Transverse colon (tissue), 4 donors: ENCODE results near the gene FAM72B. TPM values are rescaled to one million over a fixed set of nuclear protein-coding genes. Genes with fewer than 3 reads are reported as not detected.
"Not testable (repeated sequence)": the region's sequence is repeated elsewhere in the genome, so short reads cannot be mapped to it uniquely, and the experiment has no call there.

Source experiments
- DNase-seq: peaks from one replicate; pipeline ENCODE4 v3.0.0-alpha.2; 2019
- H3K27ac ChIP-seq, 4 donors: fragments of 200-600 bp; sonication (generic); 2 replicates each; pipeline ENCODE4 v1.5.1; 2016 to 2018; ENCODE audit warnings: inconsistent platforms in 4 of 4
- H3K27me3 ChIP-seq: fragments of 200-600 bp; sonication (generic); 2 replicates; pipeline ENCODE4 v1.5.1; 2017; ENCODE audit warnings: inconsistent platforms
- H3K36me3 ChIP-seq, 4 donors: fragments of 200-600 bp; sonication (generic); 2 replicates each; pipeline ENCODE4 v1.5.1; 2017 to 2019; ENCODE audit warnings: inconsistent platforms in 4 of 4
- H3K4me1 ChIP-seq, 4 donors: fragments of 200-600 bp; sonication (generic); 2 replicates each; pipeline ENCODE4 v1.5.1; 2017 to 2020; ENCODE audit warnings: inconsistent platforms in 4 of 4
- H3K4me3 ChIP-seq, 4 donors: fragments of 200-600 bp; sonication (generic); 1 replicate in 1 of 4; 2 replicates in 3 of 4; pipeline versions ENCODE4 v1.5.1 to v1.6.1; 2017 to 2019; ENCODE audit warnings: inconsistent platforms in 4 of 4
- H3K9me3 ChIP-seq, 2 donors: fragments of 200-600 bp; sonication (generic); 2 replicates each; pipeline ENCODE4 v1.5.1; 2017 to 2019; ENCODE audit warnings: inconsistent platforms in 2 of 2
- WGBS, 2 donors: methylation state at CpG; one replicate each; pipeline ENCODE4 v1.1.5; 2018; ENCODE audit warnings: low coverage in 1 of 2; 5-methylcytosine and 5-hydroxymethylcytosine counted together
- in situ Hi-C, 4 donors: fragments of 200-750 bp; cut with MboI; loops; one replicate each; pipeline versions ENCODE4 v1.15.0 to v1.15.1; 2017; ENCODE audit warnings: low sequenced_read_pairs in 3 of 4, low pct_ligation_motif_present in 1 of 4, low pct_unique_long_range_greater_than_20kb in 1 of 4
- intact Hi-C: fragments of 100-400 bp; cut with DNase I; formaldehyde crosslinking; loops from one replicate; pipeline ENCODE4 v1.15.1; 2023; ENCODE audit warnings: low total_unique reads
- total RNA-seq, 4 donors: library from RNA; depleted of rRNA; stranded (reverse); fragments of >200 nt; gene quantifications; one replicate each; pipeline ENCODE4 v1.1.0, GENCODE V29; 2016

Gene FAM72B
- total RNA-seq, 4 donors from 2014 or later, result 0.32 to 1.2 TPM; not detected in 2

GRCh38 chr1:121215699-121216417 is 31.7 kb upstream of the FAM72B start:
- DNase-seq, H3K36me3 ChIP-seq, H3K27me3 ChIP-seq, in situ Hi-C loops, H3K4me1 ChIP-seq, intact Hi-C loops, H3K4me3 ChIP-seq, H3K9me3 ChIP-seq, H3K27ac ChIP-seq: not testable (repeated sequence)
- 40% methylated on average over 1 of the region's 1 CpG; no CpG with 5 or more reads in 1 of the 2 donors for WGBS, 2 donors

- in situ Hi-C loops, H3K27ac ChIP-seq, H3K9me3 ChIP-seq, H3K4me1 ChIP-seq, H3K4me3 ChIP-seq, H3K36me3 ChIP-seq, DNase-seq, H3K27me3 ChIP-seq, intact Hi-C loops: not testable (repeated sequence)
- no CpG with 5 or more reads among the region's 5 CpGs for WGBS, 2 donors
These were observed 30.5 kb upstream of the FAM72B start for GRCh38 chr1:121214544-121215156.

GRCh38 chr1:121213491-121213890 is 29.4 kb upstream of the FAM72B start:
- DNase-seq, intact Hi-C loops, H3K36me3 ChIP-seq, H3K9me3 ChIP-seq, H3K27ac ChIP-seq, H3K4me3 ChIP-seq, H3K27me3 ChIP-seq, H3K4me1 ChIP-seq, in situ Hi-C loops: not testable (repeated sequence)
- WGBS, 2 donors, result 94% methylated on average over 7 of the region's 9 CpGs; no CpG with 5 or more reads in 1 of the 2 donors

GRCh38 chr1:121210778-121211177 is 26.6 kb upstream of the FAM72B start:
- H3K27me3 ChIP-seq, H3K4me3 ChIP-seq, H3K9me3 ChIP-seq, in situ Hi-C loops, H3K27ac ChIP-seq, H3K4me1 ChIP-seq, H3K36me3 ChIP-seq, intact Hi-C loops, DNase-seq: not testable (repeated sequence)
- 80 to 88% methylated on average over 1 to 2 of the region's 2 CpGs for WGBS, 2 donors

GRCh38 chr1:121208375-121208774 is 24.2 kb upstream of the FAM72B start:
- H3K9me3 ChIP-seq, H3K36me3 ChIP-seq, in situ Hi-C loops, H3K27me3 ChIP-seq, H3K4me1 ChIP-seq, DNase-seq, H3K27ac ChIP-seq, intact Hi-C loops, H3K4me3 ChIP-seq: not testable (repeated sequence)
- WGBS, 2 donors, result 85% methylated on average over 5 of the region's 6 CpGs; no CpG with 5 or more reads in 1 of the 2 donors

GRCh38 chr1:121207328-121207727 is 23.2 kb upstream of the FAM72B start:
- H3K4me1 ChIP-seq, H3K36me3 ChIP-seq, DNase-seq, intact Hi-C loops, H3K4me3 ChIP-seq, in situ Hi-C loops, H3K27ac ChIP-seq, H3K9me3 ChIP-seq, H3K27me3 ChIP-seq: not testable (repeated sequence)
- WGBS, 2 donors, result 78 to 100% methylated on average over 1 to 2 of the region's 2 CpGs

- H3K27me3 ChIP-seq, intact Hi-C loops, H3K27ac ChIP-seq, DNase-seq, H3K36me3 ChIP-seq, H3K9me3 ChIP-seq, H3K4me1 ChIP-seq, H3K4me3 ChIP-seq, in situ Hi-C loops: not testable (repeated sequence)
- 95 to 100% methylated on average over 1 of the region's 8 CpGs for WGBS, 2 donors
These were observed 21.9 kb upstream of the FAM72B start for GRCh38 chr1:121205786-121206711.

- H3K36me3 ChIP-seq, H3K4me1 ChIP-seq, H3K4me3 ChIP-seq, intact Hi-C loops, DNase-seq, H3K9me3 ChIP-seq, in situ Hi-C loops, H3K27ac ChIP-seq, H3K27me3 ChIP-seq: not testable (repeated sequence)
- 96 to 100% methylated on average over 2 of the region's 3 CpGs for WGBS, 2 donors
These were observed 18.8 kb upstream of the FAM72B start for GRCh38 chr1:121202986-121203385.

GRCh38 chr1:121200985-121201981 is 17.1 kb upstream of the FAM72B start:
- 89 to 98% methylated on average over 8 to 9 of the region's 13 CpGs for WGBS, 2 donors

More at GRCh38 chr1:121200985-121201981, 17.1 kb upstream of the FAM72B start:
- intact Hi-C loops, H3K4me1 ChIP-seq, H3K9me3 ChIP-seq, DNase-seq, H3K27ac ChIP-seq, H3K36me3 ChIP-seq, in situ Hi-C loops, H3K27me3 ChIP-seq, H3K4me3 ChIP-seq: not testable (repeated sequence)
